Ovary (tissue), 9 donors: ENCODE results near the gene CADPS2. TPM values are rescaled to one million over a fixed set of nuclear protein-coding genes. Genes with fewer than 3 reads are reported as not detected.

Source experiments
- DNase-seq, 5 donors: peaks; one replicate each; pipeline ENCODE4 v3.0.0-alpha.2; 2019 to 2020
- H3K27ac ChIP-seq, 2 donors: fragments of 200-600 bp; one replicate each; pipeline versions ENCODE4 v1.5.1 to v1.8.0; 2019 to 2022
- H3K27me3 ChIP-seq: fragments of 200-600 bp; one replicate; pipeline ENCODE4 v1.8.0; 2022
- H3K36me3 ChIP-seq: fragments of 200-600 bp; sonication (generic); one replicate; pipeline ENCODE4 v1.5.1; 2019
- H3K4me1 ChIP-seq: one replicate; pipeline ENCODE4 v1.8.1; 2013; ENCODE audit warnings: mild to moderate bottlenecking, moderate library complexity; ENCODE audit not compliant: insufficient read depth
- H3K4me3 ChIP-seq: fragments of 200-600 bp; sonication (generic); one replicate; pipeline ENCODE4 v1.5.1; 2017
- H3K9me3 ChIP-seq, 2 donors: fragments of 200-600 bp in 1 of 2; sonication (generic) in 1 of 2; one replicate each; pipeline versions ENCODE4 v1.5.1 to v1.8.1; 2013 to 2019; ENCODE audit warnings: mild to moderate bottlenecking in 1 of 2, moderate library complexity in 1 of 2
- CTCF ChIP-seq, 3 donors: fragments of 450-650 bp in 2 of 3; fragments of 200-600 bp in 1 of 3; IDR thresholded peaks; one replicate each; pipeline versions ENCODE4 v1.5.1 to v1.8.0; 2016 to 2022; ENCODE audit warnings: antibody characterized with exemption in 3 of 3, mild to moderate bottlenecking in 1 of 3
- EP300 ChIP-seq: sonication (generic); formaldehyde crosslinking; IDR thresholded peaks from one replicate; pipeline ENCODE4 v1.6.1; 2017; ENCODE audit warnings: antibody characterized with exemption
- POLR2A ChIP-seq: fragments of 450-650 bp; IDR thresholded peaks from one replicate; pipeline ENCODE4 v1.6.1; 2017; ENCODE audit warnings: antibody characterized with exemption, mild to moderate bottlenecking, moderate library complexity
- WGBS, 3 donors: extraction: QIAGEN DNeasy Blood & Tissue Kit in 1 of 3; methylation state at CpG; one replicate each; pipeline versions ENCODE4 v1.1.5 to v1.1.7; 2013 to 2017; 5-methylcytosine and 5-hydroxymethylcytosine counted together
- intact Hi-C, 4 donors: fragments of 100-400 bp; cut with DNase I; formaldehyde crosslinking; loops; one replicate each; pipeline versions ENCODE4 v1.11.0 to v1.15.1; 2022 to 2023
- polyA plus RNA-seq, 2 donors: library from polyadenylated mRNA; stranded (reverse); fragments of 200-250 nt in 1 of 2; fragments of 350-450 nt in 1 of 2; fragmentation: Illumina TruSeq in 1 of 2; extraction: RNeasy Lipid Tissue Mini Kit (QIAGEN cat#74804) in 1 of 2; gene quantifications; one replicate each; pipeline ENCODE4 v1.2.3, GENCODE V29; 2013 to 2014
- total RNA-seq, 7 donors: library from RNA; depleted of rRNA in 2 of 7; stranded (reverse); fragments of >200 nt in 2 of 7; fragmentation: NEBNext Ultra II Directional in 3 of 7; extraction: Animal tissue kit (Norgen Biotek cat#: 25700) in 3 of 7; gene quantifications; one replicate each; pipeline versions ENCODE4 v1.1.0 to v1.2.4, GENCODE V29; 2016 to 2023
- donor health status: DM: no; HTN: no; CAD: no; lungs with moderate emphysema.
- donor health status: DM: no; HTN: no; CAD: no.
- donor health status: Bipolar disorder and iron deficiency.
- donor health status: DM: yes; HTN: yes; CAD: no.
- donor health status: DM: no; HTN: no; CAD: no.
- donor health status: DM: yes; HTN: yes; CAD: no.

CADPS2 gene
- total and polyA plus RNA-seq, 9 donors, result 10.1 to 26.7 (median 16.6) TPM

DNA sequence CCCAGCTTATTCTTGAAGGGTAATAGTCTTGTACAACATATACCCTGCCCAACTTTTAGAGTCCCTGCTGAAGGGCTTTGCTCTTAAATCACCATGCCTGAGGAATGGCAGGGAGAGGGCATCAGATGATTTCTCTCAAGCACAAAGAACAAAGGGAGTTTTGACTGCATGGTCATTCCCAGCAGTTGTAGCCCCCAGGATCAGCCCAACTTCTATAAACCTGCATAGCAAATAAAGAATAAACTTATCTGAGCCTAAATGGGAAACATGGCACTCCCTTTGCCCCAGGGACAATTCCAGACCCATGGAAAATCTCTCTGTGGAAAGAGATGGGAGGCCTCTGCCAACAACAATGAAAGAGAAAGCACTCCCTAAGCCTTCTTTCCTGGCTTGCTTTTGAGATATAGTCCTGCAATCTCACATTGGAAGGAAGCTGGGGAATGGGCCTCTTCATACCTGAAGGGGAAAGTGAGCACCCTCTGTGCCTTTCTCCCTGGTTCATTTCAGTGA lies 18.7 kb downstream of the CADPS2 start:
- no peaks in the 10 kb centered on the region for H3K36me3 ChIP-seq
- H3K9me3 ChIP-seq, result no peaks in the 10 kb centered on the region
- intact Hi-C loops, result no loop called here
- no peak for TF ChIP-seq POLR2A
- TF ChIP-seq CTCF (IDR thresholded peaks at IDR 0.05), result no peak
- TF ChIP-seq EP300, result no peak
- no peak overlapping the region for H3K27ac ChIP-seq
- no peak for DNase-seq
- H3K27me3 ChIP-seq, result no peaks in the 10 kb centered on the region
- no peak overlapping the region for H3K4me3 ChIP-seq
- H3K4me1 ChIP-seq, result no peaks in the 10 kb centered on the region

GRCh38 chr7:122864838-122865237 lies 21.4 kb downstream of the CADPS2 start:
- H3K27ac ChIP-seq, result no peak overlapping the region
- intact Hi-C loops, result no loop called here

DNA sequence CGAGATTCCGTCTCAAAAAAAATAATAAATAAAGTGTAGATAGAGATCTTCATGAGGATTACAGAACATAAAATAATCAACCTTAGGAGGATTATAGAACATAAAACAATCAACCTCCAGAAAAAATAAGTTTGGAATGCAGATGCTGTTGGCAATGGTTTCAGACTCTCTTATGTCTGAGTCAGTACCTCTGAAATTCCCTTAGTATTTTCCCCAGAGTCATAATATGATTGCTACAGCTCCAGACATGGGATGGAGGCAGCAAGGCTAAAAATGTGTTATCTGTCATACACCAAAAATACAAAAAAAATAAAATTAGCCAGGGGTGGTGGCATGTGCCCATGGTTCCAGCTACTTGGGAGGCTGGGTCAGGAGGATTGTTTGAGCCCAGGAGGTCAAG lies 22.2 kb downstream of the CADPS2 start:
- TF ChIP-seq CTCF (IDR thresholded peaks at IDR 0.05) (no peak), POLR2A (no peak), EP300 (no peak)
- Histone ChIP-seq H3K4me1 (no peaks in the 10 kb centered on the region), H3K9me3 (no peaks in the 10 kb centered on the region), H3K27ac (no peak overlapping the region), H3K4me3 (no peak overlapping the region), H3K27me3 (no peaks in the 10 kb centered on the region), H3K36me3 (no peaks in the 10 kb centered on the region)
- DNase-seq, result no peak
- intact Hi-C loops, result no loop called here
- WGBS, 3 donors, result 93 to 98% (median 98%) methylated on average over 2 of the region's 2 CpGs

More at GRCh38 chr7:122864838-122865237, 21.4 kb downstream of the CADPS2 start:
- no peak overlapping the region for H3K4me3 ChIP-seq
- WGBS, 3 donors, result 85 to 93% (median 91%) methylated on average over 3 of the region's 3 CpGs
- no peaks in the 10 kb centered on the region for H3K4me1 ChIP-seq
- DNase-seq, result no peak
- TF ChIP-seq CTCF (IDR thresholded peaks at IDR 0.05), result no peak
- no peak for TF ChIP-seq POLR2A
- TF ChIP-seq EP300, result no peak
- no peaks in the 10 kb centered on the region for H3K9me3 ChIP-seq
- H3K36me3 ChIP-seq, result no peaks in the 10 kb centered on the region
- H3K27me3 ChIP-seq, result no peaks in the 10 kb centered on the region

- H3K27me3 ChIP-seq, result no peaks in the 10 kb centered on the region
- no peaks in the 10 kb centered on the region for H3K4me1 ChIP-seq
- no peak for TF ChIP-seq POLR2A
- TF ChIP-seq CTCF (IDR thresholded peaks at IDR 0.05), result no peak
- TF ChIP-seq EP300, result no peak
- no peak for DNase-seq
- no peaks in the 10 kb centered on the region for H3K36me3 ChIP-seq
- WGBS, 3 donors, result 31 to 53% (median 32%) methylated on average over 3 of the region's 3 CpGs
- H3K9me3 ChIP-seq, result no peaks in the 10 kb centered on the region
- no peak overlapping the region for H3K27ac ChIP-seq
- intact Hi-C loops, result no loop called here
- H3K4me3 ChIP-seq, result no peak overlapping the region
These were observed 27.9 kb downstream of the CADPS2 start for GRCh38 chr7:122858320-122858719.
